Hepatocyte (in vitro differentiated cells): ENCODE results near the gene SPATS1. TPM values are rescaled to one million over a fixed set of nuclear protein-coding genes. Genes with fewer than 3 reads are reported as not detected.

Experiments
- DNase-seq: peaks from one replicate; pipeline ENCODE4 v3.0.0-alpha.2; 2016; ENCODE audit warnings: low spot score
- H2AFZ ChIP-seq: fragments of 200-600 bp; sonication (generic); 2 replicates; pipeline ENCODE4 v1.6.0; 2016; ENCODE audit warnings: antibody characterized with exemption, mild to moderate bottlenecking
- H3K27ac ChIP-seq: fragments of 200-600 bp; sonication (generic); 2 replicates; pipeline ENCODE4 v1.5.1; 2016; ENCODE audit warnings: mild to moderate bottlenecking
- H3K27me3 ChIP-seq: fragments of 200-600 bp; sonication (generic); 2 replicates; pipeline ENCODE4 v1.6.1; 2016
- H3K36me3 ChIP-seq: fragments of 200-600 bp; sonication (generic); replicated peaks from 2 replicates; pipeline ENCODE4 v1.5.1; 2016; ENCODE audit warnings: low read depth; ENCODE audit not compliant: insufficient read depth
- H3K4me1 ChIP-seq: fragments of 200-600 bp; sonication (generic); 2 replicates; pipeline ENCODE4 v1.5.1; 2016; ENCODE audit warnings: mild to moderate bottlenecking, moderate library complexity; ENCODE audit not compliant: insufficient read depth
- H3K4me2 ChIP-seq: fragments of 200-600 bp; sonication (generic); 2 replicates; pipeline ENCODE4 v1.6.0; 2016
- H3K4me3 ChIP-seq: fragments of 200-600 bp; sonication (generic); 2 replicates; pipeline ENCODE4 v1.5.1; 2016; ENCODE audit warnings: mild to moderate bottlenecking
- H3K79me2 ChIP-seq: fragments of 200-600 bp; sonication (generic); 2 replicates; pipeline ENCODE4 v1.6.0; 2017; ENCODE audit warnings: mild to moderate bottlenecking
- H3K9me2 ChIP-seq: fragments of 200-600 bp; sonication (generic); replicated peaks from 2 replicates; pipeline ENCODE4 v1.6.0; 2017; ENCODE audit warnings: mild to moderate bottlenecking; ENCODE audit not compliant: insufficient read depth
- H3K9me3 ChIP-seq: fragments of 200-600 bp; sonication (generic); 2 replicates; pipeline ENCODE4 v1.5.1; 2016; ENCODE audit warnings: low read depth, mild to moderate bottlenecking
- H4K20me1 ChIP-seq: fragments of 200-600 bp; sonication (generic); 2 replicates; pipeline ENCODE4 v1.6.0; 2016; ENCODE audit warnings: mild to moderate bottlenecking; ENCODE audit not compliant: insufficient read depth, poor library complexity, severe bottlenecking
- CTCF ChIP-seq: fragments of 200-600 bp; sonication (generic); IDR thresholded peaks from 2 replicates; pipeline ENCODE4 v1.5.1; 2016; ENCODE audit warnings: antibody characterized with exemption, mild to moderate bottlenecking; ENCODE audit not compliant: poor library complexity
- EZH2 ChIP-seq: fragments of 200-600 bp; sonication (generic); IDR thresholded peaks from 2 replicates; pipeline ENCODE4 v1.6.1; 2016; ENCODE audit warnings: antibody characterized with exemption, mild to moderate bottlenecking, borderline replicate concordance
- EZH2phosphoT487 ChIP-seq: fragments of 200-600 bp; sonication (generic); IDR thresholded peaks from one replicate; pipeline ENCODE4 v1.6.1; 2018; ENCODE audit warnings: antibody characterized with exemption, mild to moderate bottlenecking, low read depth, moderate library complexity; ENCODE audit not compliant: unreplicated experiment, severe bottlenecking
- WGBS: methylation state at CpG from one replicate; pipeline ENCODE4 v1.1.6; 2016; ENCODE audit warnings: low lambda C conversion rate; ENCODE audit errors: missing lambda C conversion rate; 5-methylcytosine and 5-hydroxymethylcytosine counted together
- polyA plus RNA-seq: library from polyadenylated mRNA; unstranded; fragments of >200 nt; fragmentation: Nextera tagmentation; extraction: Ambion mirVana; gene quantifications from 2 replicates; pipeline ENCODE4 v1.2.1, GENCODE V29; 2016
- total RNA-seq: library from RNA; depleted of rRNA; stranded (reverse); fragments of >200 nt; gene quantifications from 2 replicates; pipeline ENCODE4 v1.2.3, GENCODE V29; 2014

Gene SPATS1
- total and polyA plus RNA-seq, 2 experiments from 2014 or later, result not detected

GRCh38 chr6:44302856-44303255 lies 39.6 kb upstream of the SPATS1 start:
- TF ChIP-seq EZH2 (no peak), EZH2phosphoT487 (no peak), CTCF (no peak)
- Histone ChIP-seq H3K4me2 (no peak overlapping the region), H3K36me3 (no peaks in the 10 kb centered on the region)

GRCh38 chr6:44303842-44304241 lies 38.6 kb upstream of the SPATS1 start:
- DNase-seq, result no peak
- Histone ChIP-seq H3K27me3 (peaks cover 5% of the 10 kb centered on the region), H3K9me2 (no peaks in the 10 kb centered on the region), H2AFZ (no peak overlapping the region), H3K4me2 (no peak overlapping the region), H3K4me1 (no peaks in the 10 kb centered on the region), H4K20me1 (no peaks in the 10 kb centered on the region), H3K4me3 (no peak overlapping the region), H3K9me3 (no peaks in the 10 kb centered on the region), H3K79me2 (no peaks in the 10 kb centered on the region), H3K27ac (no peak overlapping the region), H3K36me3 (no peaks in the 10 kb centered on the region)
- TF ChIP-seq EZH2 (no peak), CTCF (no peak), EZH2phosphoT487 (no peak)
- WGBS, result 100% methylated on average over 6 of the region's 6 CpGs

More at GRCh38 chr6:44302856-44303255, 39.6 kb upstream of the SPATS1 start:
- Histone ChIP-seq H3K4me3 (no peak overlapping the region), H4K20me1 (no peaks in the 10 kb centered on the region), H3K27me3 (peaks cover 14% of the 10 kb centered on the region), H3K9me2 (no peaks in the 10 kb centered on the region), H3K4me1 (peaks cover 1% of the 10 kb centered on the region), H3K79me2 (no peaks in the 10 kb centered on the region), H3K9me3 (no peaks in the 10 kb centered on the region), H2AFZ (no peak overlapping the region), H3K27ac (no peak overlapping the region)
- 95% methylated on average over 12 of the region's 12 CpGs for WGBS
- no peak for DNase-seq

GRCh38 chr6:44304282-44305199 lies 37.9 kb upstream of the SPATS1 start:
- WGBS, result 90% methylated on average over 25 of the region's 25 CpGs
- H3K36me3 ChIP-seq, result no peaks in the 10 kb centered on the region
- no peak overlapping the region for H2AFZ ChIP-seq

More at GRCh38 chr6:44304282-44305199, 37.9 kb upstream of the SPATS1 start:
- Histone ChIP-seq H3K9me3 (no peaks in the 10 kb centered on the region), H3K4me3 (no peak overlapping the region), H3K4me2 (no peak overlapping the region), H3K27ac (no peak overlapping the region), H3K27me3 (no peaks in the 10 kb centered on the region), H3K9me2 (no peaks in the 10 kb centered on the region), H3K79me2 (no peaks in the 10 kb centered on the region), H3K4me1 (no peaks in the 10 kb centered on the region), H4K20me1 (no peaks in the 10 kb centered on the region)
- TF ChIP-seq EZH2phosphoT487 (no peak), CTCF (peak; percentile 51), EZH2 (no peak)
- DNase-seq, result peak; percentile 38
